AG04449 (cell line): ENCODE measurements around the gene CEP164.

Experiments used
- CTCF ChIA-PET: fragments of 350-600 bp; formaldehyde crosslinking; extraction: SDS; loops from one replicate; lab custom pipeline; 2021; ENCODE audit warnings: antibody characterized with exemption; lab: Yijun Ruan, JAX
- POLR2A ChIA-PET: fragments of 400-600, 350-600 bp; formaldehyde crosslinking; extraction: SDS; loops from one replicate; lab custom pipeline; 2020; ENCODE audit warnings: antibody characterized with exemption, inconsistent platforms; lab: Yijun Ruan, JAX
- DNase-seq: peaks from one replicate; pipeline ENCODE4 v3.0.0-alpha.2; 2010; ENCODE audit warnings: low read depth, low spot score
- H3K4me3 ChIP-seq: 2 replicates; pipeline ENCODE4 v1.5.1; 2011; ENCODE audit warnings: low read depth, mild to moderate bottlenecking, control low read depth, low read length
- CTCF ChIP-seq: IDR thresholded peaks from one replicate; pipeline ENCODE4 v1.5.1; 2011; ENCODE audit warnings: mild to moderate bottlenecking, moderate library complexity, low read length, control low read depth, inconsistent platforms; ENCODE audit not compliant: insufficient read depth; ENCODE audit errors: missing control alignments

CEP164 gene

DNA sequence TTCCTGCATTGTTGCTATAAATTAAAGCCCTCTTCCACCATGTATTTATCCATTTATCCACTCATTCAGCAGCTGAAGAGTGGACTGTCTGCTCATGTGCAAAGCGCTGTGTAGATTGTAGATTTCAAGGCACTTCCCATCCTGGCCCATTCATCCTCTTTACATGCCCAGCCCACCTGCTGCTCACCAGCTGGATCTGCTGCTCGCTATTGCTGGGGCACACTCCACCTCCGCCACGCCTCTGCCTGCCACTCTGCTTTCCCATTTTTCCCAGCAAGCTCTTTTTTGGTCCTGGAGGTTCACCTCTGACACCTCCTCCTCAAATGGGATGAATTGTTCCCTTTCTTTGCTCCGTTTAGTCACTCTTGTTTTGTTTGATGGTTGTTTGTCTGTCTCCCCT is 48.3 kb downstream of the CEP164 start:
- no peak for TF ChIP-seq CTCF
- no peak overlapping the region for H3K4me3 ChIP-seq
- POLR2A ChIA-PET = no interaction called here
- no peak for DNase-seq
- CTCF ChIA-PET = interaction anchor here (1.6 kb wide), 1 partner anchor 50 kb away, joined by 4 read pairs; no protein-coding TSS in a partner anchor

- no peak for DNase-seq
- H3K4me3 ChIP-seq = no peak overlapping the region
- TF ChIP-seq CTCF = no peak
- POLR2A ChIA-PET = no interaction called here
- CTCF ChIA-PET = interaction anchor here (1.6 kb wide), 1 partner anchor 50 kb away, joined by 4 read pairs; no protein-coding TSS in a partner anchor
These were observed 48.9 kb downstream of the CEP164 start for GRCh38 chr11:117376517-117376916.

DNA sequence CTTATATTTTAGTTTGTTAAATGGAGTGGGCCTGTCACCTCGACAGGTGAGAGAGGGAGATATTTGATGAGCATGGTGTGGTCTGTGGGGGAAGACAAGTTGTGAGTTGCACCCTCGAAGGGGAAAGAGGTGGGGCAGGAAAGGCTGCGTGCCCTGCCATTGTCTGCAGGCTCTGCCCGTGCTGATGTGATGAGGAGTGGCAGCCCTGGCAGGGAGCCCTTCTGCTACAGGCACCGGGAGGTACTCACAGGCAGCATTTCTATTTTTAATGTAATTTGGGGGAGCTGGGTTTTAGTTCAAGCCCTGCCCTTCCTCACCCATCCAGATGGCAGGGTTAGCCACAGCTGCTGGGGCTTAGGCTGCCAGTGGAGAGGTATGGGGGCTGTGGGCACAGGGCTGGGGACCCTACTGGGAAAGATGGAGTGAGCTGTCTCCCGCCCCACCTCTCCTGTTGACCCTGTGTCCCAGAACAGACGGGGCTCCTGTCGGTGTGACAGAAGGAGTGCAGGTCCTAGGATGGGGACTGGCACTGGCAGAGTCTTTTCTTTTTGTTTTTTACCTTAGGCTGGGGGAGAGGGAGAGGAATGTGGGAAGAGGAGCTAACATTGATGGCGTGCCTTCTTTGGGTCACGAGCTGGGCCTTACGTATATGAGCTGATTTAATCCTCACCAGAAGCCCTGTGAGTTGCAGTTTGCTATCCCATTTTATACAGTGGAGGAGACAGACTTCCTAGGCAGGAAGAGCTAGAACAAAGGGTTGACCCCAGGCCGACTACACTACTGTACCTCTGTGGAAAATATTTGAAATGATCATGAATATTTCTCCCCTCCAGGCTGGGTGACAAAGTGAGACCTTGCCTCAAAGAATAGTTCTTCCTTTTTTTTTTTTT is 51.6 kb downstream of the CEP164 start:
- no peak for TF ChIP-seq CTCF
- H3K4me3 ChIP-seq = no peak overlapping the region
- no peak for DNase-seq
- ChIA-PET CTCF (interaction anchor here (0.6 to 1.1 kb wide), 2 partner anchors 12 to 20 kb away, joined by 3 read pairs; no protein-coding TSS in a partner anchor), POLR2A (no interaction called here)

GRCh38 chr11:117380676-117381075 is 53.0 kb downstream of the CEP164 start:
- no peak for TF ChIP-seq CTCF
- no peak for DNase-seq
- H3K4me3 ChIP-seq = no peak overlapping the region
- POLR2A ChIA-PET = no interaction called here
- CTCF ChIA-PET = interaction anchor here (0.9 to 1.2 kb wide), 2 partner anchors 9 to 13 kb away, joined by 3 to 4 read pairs; no protein-coding TSS in a partner anchor

DNA sequence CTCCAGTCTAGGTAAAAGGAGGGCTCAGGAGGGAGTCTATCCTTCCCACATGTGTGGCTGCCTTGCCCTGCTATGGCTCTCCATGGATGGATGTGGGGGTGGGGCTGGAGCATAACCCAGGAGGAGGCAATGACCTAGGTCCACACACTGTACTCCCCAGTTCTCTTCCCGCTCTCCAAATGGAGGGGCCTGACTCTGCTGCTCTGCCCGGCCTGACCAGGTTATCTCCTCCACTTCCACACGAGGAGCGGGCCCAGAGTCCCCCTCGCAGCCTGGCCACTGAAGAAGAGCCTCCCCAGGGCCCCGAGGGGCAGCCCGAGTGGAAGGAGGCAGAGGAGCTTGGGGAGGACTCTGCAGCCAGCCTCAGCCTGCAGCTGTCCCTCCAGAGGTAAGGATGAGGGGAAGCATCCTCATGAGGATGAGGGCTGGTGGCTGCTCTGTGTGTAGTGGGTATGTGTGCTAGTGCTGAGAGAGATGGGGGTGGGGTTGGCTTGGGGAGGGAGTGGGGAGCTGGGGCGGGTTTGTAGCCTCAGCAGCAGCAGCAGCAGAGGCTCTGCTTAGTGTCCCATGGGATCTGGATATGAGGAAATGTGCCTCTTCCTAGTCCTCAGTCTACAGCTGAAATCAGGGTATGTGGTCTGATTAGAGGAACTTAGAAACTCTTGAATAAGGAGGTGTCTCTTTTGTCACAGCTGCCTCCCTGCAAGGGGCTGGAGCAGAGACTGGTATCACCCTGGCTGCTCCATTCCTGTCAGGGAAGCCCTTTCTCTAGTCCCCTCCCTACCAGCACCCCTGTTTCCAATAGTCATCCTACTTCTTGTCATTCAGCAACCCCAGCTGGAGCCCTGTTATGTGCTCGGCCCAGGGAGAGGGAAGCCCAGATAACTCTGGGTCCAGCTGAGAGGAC is 54.1 kb downstream of the CEP164 start:
- DNase-seq = no peak
- ChIA-PET POLR2A (no interaction called here), CTCF (interaction anchor here (1.0 to 1.2 kb wide), 2 partner anchors 14 to 44 kb away, joined by 3 to 4 read pairs; no protein-coding TSS in a partner anchor)
- no peak for TF ChIP-seq CTCF
- H3K4me3 ChIP-seq = no peak overlapping the region
